IMR-90 (cell line): ENCODE measurements around the gene ADGRA1. TPM values are rescaled to one million over a fixed set of nuclear protein-coding genes. Genes with fewer than 3 reads are reported as not detected.

Experiments used
- ATAC-seq: fragments of 200-7000 bp; cut with Tn5 transposase; 2 replicates; pipeline ENCODE4 v1.9.1; 2020; ENCODE audit warnings: low read depth, mild to moderate bottlenecking, moderate library complexity
- BruUV-seq: library from RNA; stranded (reverse); fragments of 400-500 nt; replicated peaks from 2 replicates; lab custom pipeline; 2021; lab: Mats Ljungman, UMichigan
- CTCF ChIA-PET: fragments of 300-600 bp; formaldehyde crosslinking; extraction: SDS; loops from one replicate; lab custom pipeline; 2021; ENCODE audit warnings: antibody characterized with exemption; lab: Yijun Ruan, JAX
- POLR2A ChIA-PET: fragments of 300-600 bp; sonication (Branson Sonifier 250); formaldehyde crosslinking; loops from one replicate; lab custom pipeline; 2022; ENCODE audit warnings: antibody characterized with exemption; ENCODE audit not compliant: unreplicated experiment; lab: Charles Lee
- DNase-seq: peaks from one replicate; pipeline ENCODE4 v3.0.0; 2013
- H2AFZ ChIP-seq: replicated peaks from 2 replicates; pipeline ENCODE3; 2013; ENCODE audit warnings: low read length, mild to moderate bottlenecking; ENCODE audit not compliant: poor library complexity
- H2AK5ac ChIP-seq: 2 replicates; pipeline ENCODE4 v1.6.1; 2013; ENCODE audit warnings: low read depth, low read length, inconsistent platforms
- H2AK9ac ChIP-seq: replicated peaks from 2 replicates; pipeline ENCODE3; 2013; ENCODE audit warnings: mild to moderate bottlenecking, low read depth, low read length, moderate library complexity; ENCODE audit not compliant: poor library complexity
- H2BK120ac ChIP-seq: 2 replicates; pipeline ENCODE4 v1.6.1; 2013; ENCODE audit warnings: low read depth, low read length, inconsistent platforms
- H2BK15ac ChIP-seq: 3 replicates; pipeline ENCODE4 v1.6.1; 2013; ENCODE audit warnings: low read depth, low read length, inconsistent platforms
- H2BK20ac ChIP-seq: 2 replicates; pipeline ENCODE4 v1.6.1; 2013; ENCODE audit warnings: low read depth, mild to moderate bottlenecking, inconsistent platforms, low read length, moderate library complexity
- H2BK5ac ChIP-seq: 2 replicates; pipeline ENCODE4 v1.6.1; 2013; ENCODE audit warnings: mild to moderate bottlenecking, low read depth, low read length, inconsistent platforms; ENCODE audit not compliant: poor library complexity, severe bottlenecking
- H3K14ac ChIP-seq: replicated peaks from 2 replicates; pipeline ENCODE4 v1.6.1; 2013; ENCODE audit warnings: low read depth, low read length, inconsistent platforms
- H3K18ac ChIP-seq: 2 replicates; pipeline ENCODE4 v1.6.1; 2013; ENCODE audit warnings: low read depth, low read length, control low read depth
- H3K23ac ChIP-seq: 2 replicates; pipeline ENCODE4 v1.6.1; 2013; ENCODE audit warnings: low read depth, low read length, inconsistent platforms
- H3K27ac ChIP-seq: 2 replicates; pipeline ENCODE4 v1.5.1; 2013; ENCODE audit warnings: mild to moderate bottlenecking, control low read depth, low read length; ENCODE audit not compliant: insufficient read depth
- H3K27me3 ChIP-seq: 2 replicates; pipeline ENCODE4 v1.6.1; 2013; ENCODE audit warnings: low read length; ENCODE audit not compliant: control insufficient read depth, insufficient read depth
- H3K36me3 ChIP-seq: 2 replicates; pipeline ENCODE4 v1.6.1; 2013; ENCODE audit warnings: low read length, mixed read lengths; ENCODE audit not compliant: control insufficient read depth, insufficient read depth
- H3K4ac ChIP-seq: 2 replicates; pipeline ENCODE4 v1.6.1; 2013; ENCODE audit warnings: low read depth, low read length, inconsistent platforms
- H3K4me1 ChIP-seq: 2 replicates; pipeline ENCODE4 v1.6.1; 2013; ENCODE audit warnings: low read length, mixed read lengths; ENCODE audit not compliant: control insufficient read depth, insufficient read depth
- H3K4me2 ChIP-seq: 2 replicates; pipeline ENCODE4 v1.6.1; 2013; ENCODE audit warnings: low read depth, mild to moderate bottlenecking, control low read depth, low read length, moderate library complexity
- H3K4me3 ChIP-seq: 2 replicates; pipeline ENCODE4 v1.5.1; 2013; ENCODE audit warnings: low read depth, mild to moderate bottlenecking, control low read depth, low read length, moderate library complexity; ENCODE audit not compliant: insufficient read depth
- H3K56ac ChIP-seq: 2 replicates; pipeline ENCODE4 v1.6.1; 2013; ENCODE audit warnings: low read length, inconsistent platforms; ENCODE audit not compliant: insufficient read depth; ENCODE audit errors: extremely low read depth
- H3K79me1 ChIP-seq, 2 experiments: 2 replicates each; pipeline ENCODE4 v1.6.1; 2013; ENCODE audit warnings: low read length in 2 of 2, inconsistent platforms in 1 of 2, low read depth in 1 of 2
- H3K9ac ChIP-seq: 2 replicates; pipeline ENCODE4 v1.6.1; 2013; ENCODE audit warnings: low read depth, low read length, control low read depth
- H3K9me1 ChIP-seq: 2 replicates; pipeline ENCODE4 v1.6.1; 2013; ENCODE audit warnings: low read length, inconsistent platforms; ENCODE audit not compliant: insufficient read depth
- H3K9me3 ChIP-seq: 2 replicates; pipeline ENCODE4 v1.6.1; 2013; ENCODE audit warnings: low read length; ENCODE audit not compliant: control insufficient read depth, insufficient read depth
- H4K20me1 ChIP-seq: 2 replicates; pipeline ENCODE4 v1.6.1; 2013; ENCODE audit warnings: low read length, inconsistent platforms; ENCODE audit not compliant: insufficient read depth
- H4K5ac ChIP-seq: 2 replicates; pipeline ENCODE4 v1.6.1; 2013; ENCODE audit warnings: mild to moderate bottlenecking, low read depth, low read length, control low read depth
- H4K8ac ChIP-seq, 2 experiments: 2 replicates each; pipeline ENCODE4 v1.6.1; 2013; ENCODE audit warnings: low read depth in 2 of 2, low read length in 2 of 2, control low read depth in 1 of 2, inconsistent platforms in 1 of 2
- H4K91ac ChIP-seq: 2 replicates; pipeline ENCODE4 v1.6.1; 2013; ENCODE audit warnings: low read depth, low read length, inconsistent platforms; ENCODE audit not compliant: insufficient read depth
- MAFK ChIP-seq: IDR thresholded peaks from 2 replicates; pipeline ENCODE4 v1.6.1; 2012; ENCODE audit warnings: low read depth, low read length, improper control_type of control experiment
- NFE2L2 ChIP-seq: fragments of 150-350 bp; IDR thresholded peaks from 2 replicates; pipeline ENCODE4 v1.6.1; 2016; ENCODE audit warnings: low read depth, mild to moderate bottlenecking, low read length
- POLR2A ChIP-seq: IDR thresholded peaks from 2 replicates; pipeline ENCODE4 v1.6.1; 2012; ENCODE audit warnings: mild to moderate bottlenecking, low read depth, low read length
- RCOR1 ChIP-seq: IDR thresholded peaks from 2 replicates; pipeline ENCODE4 v1.6.1; 2012; ENCODE audit warnings: mild to moderate bottlenecking, low read length, improper control_type of control experiment; ENCODE audit not compliant: insufficient replicate concordance
- USF2 ChIP-seq: fragments of 150-350 bp; IDR thresholded peaks from 2 replicates; pipeline ENCODE4 v1.6.1; 2017; ENCODE audit warnings: mild to moderate bottlenecking, antibody characterized with exemption, low read length, low read depth
- WGBS, 2 experiments: methylation state at CpG; one replicate each; pipeline versions ENCODE4 v1.1.5 to v1.1.7; 2013; ENCODE audit warnings: missing lambda C conversion rate in 2 of 2; ENCODE audit not compliant: insufficient read length in 1 of 2; ENCODE audit errors: extremely low coverage in 2 of 2; 5-methylcytosine and 5-hydroxymethylcytosine counted together
- dilution Hi-C: fragments of 300-500 bp; cut with HindIII; formaldehyde crosslinking; loops from one replicate; pipeline ENCODE4 v1.14.3; 2018; ENCODE audit warnings: low sequenced_read_pairs; ENCODE audit not compliant: unreplicated experiment
- in situ Hi-C: fragments of 300-500 bp; cut with MboI; formaldehyde crosslinking; loops from 3 replicates; pipeline ENCODE4 v1.14.3; 2019; ENCODE audit warnings: low sequenced_read_pairs, inconsistent platforms, mixed read lengths
- intact Hi-C: fragments of 100-400 bp; cut with micrococcal nuclease; formaldehyde crosslinking; loops from 2 replicates; pipeline ENCODE4 v1.10.0; 2022
- polyA plus RNA-seq, 3 experiments: library from polyadenylated mRNA; depleted of rRNA; stranded (reverse); fragments of >200 nt; gene quantifications; 2 replicates each; pipeline ENCODE4 v1.2.3, GENCODE V29; 2012; ENCODE audit warnings: low replicate concordance in 1 of 3
- total RNA-seq: library from RNA; depleted of rRNA; stranded (reverse); fragments of >200 nt; gene quantifications from 2 replicates; pipeline ENCODE4 v1.2.3, GENCODE V29; 2012

The ADGRA1 gene
- total and polyA plus RNA-seq, 2 of the 4 experiments (the other 2 are of a cell fraction): not detected

DNA sequence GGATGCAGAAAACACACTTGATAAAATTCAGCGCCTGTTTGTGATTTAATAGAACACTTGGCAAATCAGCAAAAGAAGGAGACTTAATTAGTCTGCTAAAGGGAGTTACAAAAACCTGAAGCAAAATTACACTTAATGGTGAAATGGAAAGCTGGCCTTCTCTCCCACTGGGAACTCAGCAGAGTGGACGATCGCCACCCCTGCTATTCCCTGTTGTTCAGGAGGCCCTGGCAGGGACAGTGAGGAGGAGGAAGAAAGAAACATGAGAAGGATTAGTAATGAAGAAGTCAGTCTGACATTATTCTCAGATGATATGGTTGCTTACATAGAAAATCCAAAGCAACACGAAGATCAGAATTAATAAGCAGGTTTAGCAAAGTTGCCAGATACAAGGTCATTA is 66.7 kb downstream of the ADGRA1 start:
- dilution Hi-C loops: no loop called here
- H2AK9ac ChIP-seq: no peak overlapping the region
- no peak overlapping the region for H2BK120ac ChIP-seq
- no peaks in the 10 kb centered on the region for H4K20me1 ChIP-seq
- BruUV-seq: no TSS peak
- in situ Hi-C loops: no loop called here
- no peaks in the 10 kb centered on the region for H3K36me3 ChIP-seq
- no peak overlapping the region for H3K27ac ChIP-seq
- ChIA-PET CTCF (no interaction called here), POLR2A (no interaction called here)
- TF ChIP-seq RCOR1: no peak
- no peak for TF ChIP-seq USF2
- TF ChIP-seq NFE2L2: no peak
- TF ChIP-seq POLR2A: no peak
- TF ChIP-seq MAFK: no peak
- no peak for ATAC-seq
- no peak overlapping the region for H2AK5ac ChIP-seq
- H3K79me1 ChIP-seq: no peaks in the 10 kb centered on the region
- H3K56ac ChIP-seq: no peak overlapping the region
- no peak overlapping the region for H2AFZ ChIP-seq
- no peak overlapping the region for H2BK15ac ChIP-seq
- no CpG with 5 or more reads among the region's 4 CpGs for WGBS, 2 experiments
- H3K9ac ChIP-seq: no peak overlapping the region
- H3K4me2 ChIP-seq: no peak overlapping the region
- H3K23ac ChIP-seq: no peak overlapping the region
- H2BK5ac ChIP-seq: no peak overlapping the region
- no peaks in the 10 kb centered on the region; the same call in 1 of the 2 replicates for H3K9me3 ChIP-seq
- H4K91ac ChIP-seq: no peak overlapping the region
- H3K18ac ChIP-seq: no peak overlapping the region
- no peak overlapping the region for H3K14ac ChIP-seq
- H3K4ac ChIP-seq: no peak overlapping the region
- H3K9me1 ChIP-seq: no peaks in the 10 kb centered on the region
- no peak for DNase-seq
- H4K8ac ChIP-seq: no peak overlapping the region
- H2BK20ac ChIP-seq: no peak overlapping the region
- no peak overlapping the region for H4K5ac ChIP-seq
- no peak overlapping the region for H3K4me3 ChIP-seq
- H3K4me1 ChIP-seq: peaks cover 13% of the 10 kb centered on the region
- intact Hi-C loops: no loop called here
- H3K27me3 ChIP-seq: peaks cover 9% of the 10 kb centered on the region
